Ovary (tissue), 9 donors: ENCODE data around the gene ARHGAP19. TPM values are rescaled to one million over a fixed set of nuclear protein-coding genes. Genes with fewer than 3 reads are reported as not detected.

Source experiments
- DNase-seq, 5 donors: peaks; one replicate each; pipeline ENCODE4 v3.0.0-alpha.2; 2019 to 2020
- H3K27ac ChIP-seq, 2 donors: fragments of 200-600 bp; one replicate each; pipeline versions ENCODE4 v1.5.1 to v1.8.0; 2019 to 2022
- H3K27me3 ChIP-seq: fragments of 200-600 bp; one replicate; pipeline ENCODE4 v1.8.0; 2022
- H3K36me3 ChIP-seq: fragments of 200-600 bp; sonication (generic); one replicate; pipeline ENCODE4 v1.5.1; 2019
- H3K4me1 ChIP-seq: one replicate; pipeline ENCODE4 v1.8.1; 2013; ENCODE audit warnings: mild to moderate bottlenecking, moderate library complexity; ENCODE audit not compliant: insufficient read depth
- H3K4me3 ChIP-seq: fragments of 200-600 bp; sonication (generic); one replicate; pipeline ENCODE4 v1.5.1; 2017
- H3K9me3 ChIP-seq, 2 donors: fragments of 200-600 bp in 1 of 2; sonication (generic) in 1 of 2; one replicate each; pipeline versions ENCODE4 v1.5.1 to v1.8.1; 2013 to 2019; ENCODE audit warnings: mild to moderate bottlenecking in 1 of 2, moderate library complexity in 1 of 2
- CTCF ChIP-seq, 3 donors: fragments of 450-650 bp in 2 of 3; fragments of 200-600 bp in 1 of 3; IDR thresholded peaks; one replicate each; pipeline versions ENCODE4 v1.5.1 to v1.8.0; 2016 to 2022; ENCODE audit warnings: antibody characterized with exemption in 3 of 3, mild to moderate bottlenecking in 1 of 3
- EP300 ChIP-seq: sonication (generic); formaldehyde crosslinking; IDR thresholded peaks from one replicate; pipeline ENCODE4 v1.6.1; 2017; ENCODE audit warnings: antibody characterized with exemption
- POLR2A ChIP-seq: fragments of 450-650 bp; IDR thresholded peaks from one replicate; pipeline ENCODE4 v1.6.1; 2017; ENCODE audit warnings: antibody characterized with exemption, mild to moderate bottlenecking, moderate library complexity
- WGBS, 3 donors: extraction: QIAGEN DNeasy Blood & Tissue Kit in 1 of 3; methylation state at CpG; one replicate each; pipeline versions ENCODE4 v1.1.5 to v1.1.7; 2013 to 2017; 5-methylcytosine and 5-hydroxymethylcytosine counted together
- intact Hi-C, 4 donors: fragments of 100-400 bp; cut with DNase I; formaldehyde crosslinking; loops; one replicate each; pipeline versions ENCODE4 v1.11.0 to v1.15.1; 2022 to 2023
- polyA plus RNA-seq, 2 donors: library from polyadenylated mRNA; stranded (reverse); fragments of 200-250 nt in 1 of 2; fragments of 350-450 nt in 1 of 2; fragmentation: Illumina TruSeq in 1 of 2; extraction: RNeasy Lipid Tissue Mini Kit (QIAGEN cat#74804) in 1 of 2; gene quantifications; one replicate each; pipeline ENCODE4 v1.2.3, GENCODE V29; 2013 to 2014
- total RNA-seq, 7 donors: library from RNA; depleted of rRNA in 2 of 7; stranded (reverse); fragments of >200 nt in 2 of 7; fragmentation: NEBNext Ultra II Directional in 3 of 7; extraction: Animal tissue kit (Norgen Biotek cat#: 25700) in 3 of 7; gene quantifications; one replicate each; pipeline versions ENCODE4 v1.1.0 to v1.2.4, GENCODE V29; 2016 to 2023
- donor health status: DM: no; HTN: no; CAD: no; lungs with moderate emphysema.
- donor health status: DM: no; HTN: no; CAD: no.
- donor health status: Bipolar disorder and iron deficiency.
- donor health status: DM: yes; HTN: yes; CAD: no.
- donor health status: DM: no; HTN: no; CAD: no.
- donor health status: DM: yes; HTN: yes; CAD: no.

Gene ARHGAP19
- total and polyA plus RNA-seq, 9 donors, result 6.7 to 18.1 (median 13.5) TPM

DNA sequence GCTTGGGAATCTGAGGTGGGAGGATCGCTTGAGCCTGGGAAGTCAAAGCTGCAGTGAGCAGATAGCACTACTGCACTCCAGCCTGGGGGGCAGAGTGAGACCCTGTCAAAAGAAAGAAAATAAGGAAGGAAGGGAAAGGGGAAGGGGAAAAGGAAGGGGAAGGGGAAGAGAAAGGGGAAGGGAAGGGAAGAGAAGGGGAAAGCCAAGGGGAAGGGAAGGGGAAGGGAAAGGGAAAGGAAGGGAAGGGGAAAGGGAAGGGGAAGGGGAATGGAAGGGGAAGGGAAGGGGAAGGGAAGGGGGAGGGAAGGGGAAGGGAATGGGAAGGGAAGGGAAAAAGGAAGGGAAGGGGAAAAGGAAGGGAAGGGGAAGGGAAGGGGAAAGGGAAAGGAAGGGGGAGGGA, 41.5 kb downstream of the ARHGAP19 start:
- no peaks in the 10 kb centered on the region for H3K4me1 ChIP-seq
- intact Hi-C loops, result no loop called here
- WGBS, 3 donors, result 91 to 93% (median 93%) methylated on average over 1 of the region's 1 CpG
- H3K27ac ChIP-seq, result no peak overlapping the region
- H3K9me3 ChIP-seq, result no peaks in the 10 kb centered on the region
- no peaks in the 10 kb centered on the region for H3K27me3 ChIP-seq
- DNase-seq, result no peak
- H3K36me3 ChIP-seq, result no peaks in the 10 kb centered on the region
- no peak overlapping the region for H3K4me3 ChIP-seq
- no peak for TF ChIP-seq CTCF (IDR thresholded peaks at IDR 0.05)
- no peak for TF ChIP-seq EP300
- TF ChIP-seq POLR2A, result no peak

DNA sequence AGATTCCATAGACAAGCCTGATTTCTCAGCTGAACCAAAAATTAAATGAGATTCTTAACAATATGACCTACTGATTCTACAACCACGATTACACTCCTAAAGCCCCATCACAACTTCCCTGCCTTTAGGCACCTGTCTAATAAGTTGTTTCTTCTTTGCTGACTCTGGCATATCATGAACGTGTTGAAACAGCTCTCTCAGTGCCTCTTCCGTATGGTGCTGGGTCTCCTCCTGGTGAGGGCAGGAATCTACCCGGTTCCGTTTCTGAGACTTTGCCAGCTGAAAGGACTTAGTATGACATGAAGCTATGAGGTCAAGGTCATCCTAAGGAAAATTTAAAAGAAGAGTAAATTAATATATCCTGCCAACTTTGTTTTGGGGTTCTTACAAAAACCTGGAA, 48.6 kb downstream of the ARHGAP19 start:
- TF ChIP-seq POLR2A (no peak), CTCF (IDR thresholded peaks at IDR 0.05) (no peak), EP300 (no peak)
- H3K9me3 ChIP-seq, result no peaks in the 10 kb centered on the region
- no peak overlapping the region for H3K27ac ChIP-seq
- H3K4me3 ChIP-seq, result no peak overlapping the region
- WGBS, 3 donors, result 44 to 59% (median 45%) methylated on average over 5 of the region's 5 CpGs
- no peaks in the 10 kb centered on the region for H3K4me1 ChIP-seq
- intact Hi-C loops, result no loop called here
- no peaks in the 10 kb centered on the region for H3K27me3 ChIP-seq
- DNase-seq, result no peak
- H3K36me3 ChIP-seq, result no peaks in the 10 kb centered on the region

- TF ChIP-seq CTCF (IDR thresholded peaks at IDR 0.05), result no peak
- no peak for TF ChIP-seq POLR2A
- no peak for TF ChIP-seq EP300
- H3K4me1 ChIP-seq, result no peaks in the 10 kb centered on the region
- no peak for DNase-seq
- H3K36me3 ChIP-seq, result no peaks in the 10 kb centered on the region
- intact Hi-C loops, result no loop called here
- H3K27ac ChIP-seq, result no peak overlapping the region
- H3K9me3 ChIP-seq, result no peaks in the 10 kb centered on the region
- no peak overlapping the region for H3K4me3 ChIP-seq
- no peaks in the 10 kb centered on the region for H3K27me3 ChIP-seq
- 96 to 99% (median 96%) methylated on average over 5 of the region's 5 CpGs for WGBS, 3 donors
Observed at GRCh38 chr10:97238855-97239254, 53.6 kb downstream of the ARHGAP19 start.

GRCh38 chr10:97235353-97235752, 57.1 kb downstream of the ARHGAP19 start:
- no peak for DNase-seq
- Histone ChIP-seq H3K27ac (no peak overlapping the region), H3K4me1 (no peaks in the 10 kb centered on the region), H3K9me3 (no peaks in the 10 kb centered on the region), H3K4me3 (no peak overlapping the region), H3K36me3 (no peaks in the 10 kb centered on the region), H3K27me3 (no peaks in the 10 kb centered on the region)
- TF ChIP-seq EP300, result no peak
- no peak for TF ChIP-seq CTCF (IDR thresholded peaks at IDR 0.05)
- no peak for TF ChIP-seq POLR2A
- intact Hi-C loops, result no loop called here
- WGBS, 3 donors, result 93 to 97% (median 93%) methylated on average over 4 of the region's 4 CpGs

GRCh38 chr10:97234400-97234799, 58.0 kb downstream of the ARHGAP19 start:
- no peak overlapping the region for H3K27ac ChIP-seq
- intact Hi-C loops, result no loop called here
- no peaks in the 10 kb centered on the region for H3K36me3 ChIP-seq
- DNase-seq, result no peak
- H3K27me3 ChIP-seq, result no peaks in the 10 kb centered on the region
- H3K4me3 ChIP-seq, result no peak overlapping the region
- no peaks in the 10 kb centered on the region for H3K4me1 ChIP-seq
- 29 to 44% (median 32%) methylated on average over 1 of the region's 1 CpG for WGBS, 3 donors
- no peak for TF ChIP-seq POLR2A
- TF ChIP-seq CTCF (IDR thresholded peaks at IDR 0.05), result peak in 2 of 3 donors; percentile 33
- no peaks in the 10 kb centered on the region for H3K9me3 ChIP-seq
